DMS53 treated with DMSO at 0.1 percent for 48 hours (cell line): ENCODE measurements around the gene MAGEB6.
"Not testable (repeated sequence)": the region's sequence is repeated elsewhere in the genome, so short reads cannot be mapped to it uniquely, and the experiment has no call there.

Experiments used
- DNase-seq: peaks from one replicate; lab custom pipeline; 2025; ENCODE audit not compliant: unreplicated experiment; lab: John Stamatoyannopoulos, UW

Gene MAGEB6

GRCh38 chrX:26192204-26192603, at the start of gene MAGEB6:
TSS of gene MAGEB6 (plus strand) at chrX:26192440. CDS start at chrX:26193847, 1,407 bp downstream.
- DNase-seq = no peak

- DNase-seq = no peak
These were observed 46.2 kb upstream of the MAGEB6 start for GRCh38 chrX:26146024-26146423.

GRCh38 chrX:26160301-26160700, 31.9 kb upstream of the MAGEB6 start, which contains the start of gene MAGEB6B:
TSS of gene MAGEB6B (plus strand) at chrX:26160601. CDS start at chrX:26160601, 0 bp downstream.
- DNase-seq = no peak

- no peak for DNase-seq
These were observed 11.3 kb downstream of the MAGEB6 start for GRCh38 chrX:26203561-26203960.

- not testable (repeated sequence) for DNase-seq
These were observed 12.5 kb downstream of the MAGEB6 start for GRCh38 chrX:26204717-26205116.

GRCh38 chrX:26208012-26208411, 15.8 kb downstream of the MAGEB6 start:
- DNase-seq = no peak

GRCh38 chrX:26215869-26216268, 23.6 kb downstream of the MAGEB6 start, which contains the start of gene MAGEB5:
TSS of gene MAGEB5 (plus strand) at chrX:26216169. CDS start at chrX:26217302, 1,133 bp downstream.
- no peak for DNase-seq

GRCh38 chrX:26219351-26219750, 27.1 kb downstream of the MAGEB6 start:
- DNase-seq = no peak

GRCh38 chrX:26234177-26234576, 41.9 kb downstream of the MAGEB6 start:
- DNase-seq = no peak
